Activated CD8-positive, alpha-beta memory T cell treated with anti-CD3 and anti-CD28 coated beads for 36 hours (primary cell): ENCODE results near the gene TMEM203. TPM values are rescaled to one million over a fixed set of nuclear protein-coding genes. Genes with fewer than 3 reads are reported as not detected.

Source experiments
- CTCF ChIA-PET: fragments of 350-600 bp; sonication (Branson Sonifier 250); formaldehyde crosslinking; loops from one replicate; lab custom pipeline; 2021; ENCODE audit warnings: antibody characterized with exemption; lab: Charles Lee
- POLR2A ChIA-PET: fragments of 350-600 bp; sonication (Branson Sonifier 250); formaldehyde crosslinking; loops from one replicate; lab custom pipeline; 2021; ENCODE audit warnings: antibody characterized with exemption; lab: Charles Lee
- total RNA-seq, 2 experiments: library from RNA; stranded (reverse); gene quantifications; one replicate each; pipeline ENCODE4 v1.2.3, GENCODE V29; 2021

Gene TMEM203
- total RNA-seq, 2 experiments from 2014 or later = 47.0 to 47.1 TPM

GRCh38 chr9:137214620-137215019 lies 9.2 kb upstream of the TMEM203 start:
- POLR2A ChIA-PET = no interaction called here
- CTCF ChIA-PET = no interaction called here

GRCh38 chr9:137213160-137214060 lies 8.0 kb upstream of the TMEM203 start:
- POLR2A ChIA-PET = no interaction called here
- CTCF ChIA-PET = no interaction called here

- ChIA-PET POLR2A (interaction anchor here (1.3 kb wide), 1 partner anchor 28 kb away, joined by 3 read pairs; the partner anchor contains the start of gene TUBB4B), CTCF (no interaction called here)
Observed at GRCh38 chr9:137212520-137212919, 7.1 kb upstream of the TMEM203 start.

- ChIA-PET CTCF (no interaction called here), POLR2A (interaction anchor here (1.3 kb wide), 1 partner anchor 29 kb away, joined by 3 read pairs; the partner anchor contains the start of gene TUBB4B)
Observed at GRCh38 chr9:137211532-137211931, 6.1 kb upstream of the TMEM203 start.

GRCh38 chr9:137206602-137207001 lies 1.2 kb upstream of the TMEM203 start:
- CTCF ChIA-PET = interaction anchor here (1.2 to 1.9 kb wide), 2 partner anchors 21 to 30 kb away, joined by 7 read pairs; partner anchors contain the start of gene RNF224
- POLR2A ChIA-PET = interaction anchor here (1.8 to 3.2 kb wide), 2 partner anchors 17 to 34 kb away, joined by 5 to 15 read pairs; partner anchors contain the start of gene RNF208

GRCh38 chr9:137204731-137205125 lies 720 bp downstream of the TMEM203 start:
- ChIA-PET POLR2A (interaction anchor here (1.3 to 3.2 kb wide), 3 partner anchors 16 to 36 kb away, joined by 6 to 15 read pairs (median 7); partner anchors contain the start of genes ANAPC2, RNF208, SSNA1 and TUBB4B), CTCF (interaction anchor here (1.0 to 5.0 kb wide), 6 partner anchors 10 to 75 kb away, joined by 3 to 21 read pairs (median 5); partner anchors contain the start of genes ANAPC2, RNF224 and SSNA1)

- POLR2A ChIA-PET = no interaction called here
Observed at GRCh38 chr9:137202966-137203365, 2.5 kb downstream of the TMEM203 start.

GRCh38 chr9:137201205-137201868 lies 4.1 kb downstream of the TMEM203 start:
- ChIA-PET POLR2A (interaction anchor here (0.7 to 1.5 kb wide), 5 partner anchors 13 to 86 kb away, joined by 3 to 10 read pairs (median 6); partner anchors contain the start of genes ANAPC2, SSNA1 and TUBB4B), CTCF (interaction anchor here (0.6 to 5.0 kb wide), 5 partner anchors 13 to 372 kb away, joined by 3 to 21 read pairs (median 5); partner anchors contain the start of genes ANAPC2 and SSNA1)

More at GRCh38 chr9:137202966-137203365, 2.5 kb downstream of the TMEM203 start:
- CTCF ChIA-PET = interaction anchor here (0.7 to 5.0 kb wide), 5 partner anchors 14 to 174 kb away, joined by 3 to 21 read pairs (median 3); partner anchors contain the start of genes ANAPC2, RNF224 and SSNA1

GRCh38 chr9:137200311-137201204 lies 4.9 kb downstream of the TMEM203 start, which contains the start of gene TPRN:
Gene TPRN, minus strand, starts transcription at chr9:137200741. Its CDS starts 30 bp downstream, at chr9:137200711.
- ChIA-PET CTCF (interaction anchor here (0.5 to 5.0 kb wide), 5 partner anchors 12 to 373 kb away, joined by 3 to 21 read pairs (median 5); partner anchors contain the start of genes ANAPC2 and SSNA1), POLR2A (interaction anchor here (0.5 to 1.5 kb wide), 8 partner anchors 12 to 399 kb away, joined by 3 to 10 read pairs (median 4); partner anchors contain the start of genes ANAPC2, SSNA1 and TUBB4B)

GRCh38 chr9:137199411-137200121 lies 5.9 kb downstream of the TMEM203 start:
- ChIA-PET POLR2A (interaction anchor here (1.8 kb wide), 1 partner anchor 11 kb away, joined by 4 read pairs; the partner anchor contains the start of genes ANAPC2 and SSNA1), CTCF (interaction anchor here (0.6 to 1.6 kb wide), 2 partner anchors 37 to 150 kb away, joined by 3 to 6 read pairs; no protein-coding TSS in a partner anchor)

- CTCF ChIA-PET = interaction anchor here (0.6 to 1.6 kb wide), 3 partner anchors 10 to 150 kb away, joined by 3 to 6 read pairs (median 5); partner anchors contain the start of genes ANAPC2 and SSNA1
- POLR2A ChIA-PET = interaction anchor here (1.8 kb wide), 1 partner anchor 10 kb away, joined by 4 read pairs; the partner anchor contains the start of genes ANAPC2 and SSNA1
Observed at GRCh38 chr9:137198902-137199283, 6.6 kb downstream of the TMEM203 start.

GRCh38 chr9:137198051-137198901 lies 7.2 kb downstream of the TMEM203 start:
- POLR2A ChIA-PET = interaction anchor here (1.8 kb wide), 1 partner anchor 10 kb away, joined by 4 read pairs; the partner anchor contains the start of genes ANAPC2 and SSNA1
- CTCF ChIA-PET = interaction anchor here (0.8 to 1.6 kb wide), 3 partner anchors 9 to 38 kb away, joined by 3 to 6 read pairs (median 5); partner anchors contain the start of genes ANAPC2 and SSNA1

- POLR2A ChIA-PET = interaction anchor here (0.5 kb wide), 1 partner anchor 398 kb away, joined by 3 read pairs; no protein-coding TSS in a partner anchor
- CTCF ChIA-PET = interaction anchor here (0.6 to 1.4 kb wide), 4 partner anchors 7 to 81 kb away, joined by 3 to 4 read pairs (median 3); partner anchors contain the start of genes ANAPC2, DPP7, NDOR1 and SSNA1
Observed at GRCh38 chr9:137195525-137196220, 9.8 kb downstream of the TMEM203 start.

GRCh38 chr9:137194909-137195308 lies 10.5 kb downstream of the TMEM203 start:
- POLR2A ChIA-PET = no interaction called here

GRCh38 chr9:137194388-137194787 lies 11.1 kb downstream of the TMEM203 start:
- CTCF ChIA-PET = interaction anchor here (1.2 to 1.4 kb wide), 2 partner anchors 10 to 11 kb away, joined by 3 to 4 read pairs; partner anchors contain the start of genes NDOR1 and TMEM203
- POLR2A ChIA-PET = no interaction called here

More at GRCh38 chr9:137194909-137195308, 10.5 kb downstream of the TMEM203 start:
- CTCF ChIA-PET = interaction anchor here (1.0 to 1.4 kb wide), 2 partner anchors 10 to 80 kb away, joined by 3 to 4 read pairs; partner anchors contain the start of genes DPP7, NDOR1 and TMEM203
